HEK293T (cell line): Measurements from ENCODE around the gene CDK8.

ENCODE experiments used
- CTCF ChIA-PET: fragments of 350-600 bp; formaldehyde crosslinking; extraction: SDS; loops from one replicate; lab custom pipeline; 2021; ENCODE audit warnings: antibody characterized with exemption, inconsistent platforms; lab: Yijun Ruan, JAX
- POLR2A ChIA-PET: fragments of 350-600 bp; formaldehyde crosslinking; extraction: SDS; loops from one replicate; lab custom pipeline; 2020; ENCODE audit warnings: antibody characterized with exemption, inconsistent platforms; lab: Yijun Ruan, JAX
- DNase-seq: peaks from one replicate; pipeline ENCODE4 v3.0.0; 2012; ENCODE audit warnings: mixed read lengths; ENCODE audit errors: extremely low spot score
- ARNT ChIP-seq: fragments of 450-650 bp; IDR thresholded peaks from 2 replicates; pipeline ENCODE4 v1.6.1; 2017; ENCODE audit warnings: mild to moderate bottlenecking
- BHLHE40 ChIP-seq: fragments of 450-650 bp; IDR thresholded peaks from 2 replicates; pipeline ENCODE4 v1.6.1; 2016; ENCODE audit warnings: mild to moderate bottlenecking, moderate library complexity, borderline replicate concordance
- CTBP1 ChIP-seq: fragments of 450-650 bp; IDR thresholded peaks from 2 replicates; pipeline ENCODE4 v1.6.1; 2016; ENCODE audit warnings: borderline replicate concordance
- ELF4 ChIP-seq: fragments of 450-650 bp; IDR thresholded peaks from 2 replicates; pipeline ENCODE4 v1.6.1; 2017; ENCODE audit warnings: antibody characterized with exemption
- FOXA1 ChIP-seq: fragments of 450-650 bp; IDR thresholded peaks from 2 replicates; pipeline ENCODE4 v1.6.1; 2016; ENCODE audit warnings: mild to moderate bottlenecking
- FOXK2 ChIP-seq: fragments of 450-650 bp; IDR thresholded peaks from 2 replicates; pipeline ENCODE4 v1.6.1; 2016; ENCODE audit warnings: mild to moderate bottlenecking
- FOXM1 ChIP-seq: fragments of 450-650 bp; IDR thresholded peaks from 2 replicates; pipeline ENCODE4 v1.6.1; 2017; ENCODE audit warnings: mild to moderate bottlenecking, borderline replicate concordance
- HDGF ChIP-seq: fragments of 450-650 bp; IDR thresholded peaks from 2 replicates; pipeline ENCODE4 v1.6.1; 2017; ENCODE audit warnings: antibody characterized with exemption, borderline replicate concordance
- L3MBTL2 ChIP-seq: fragments of 450-650 bp; conservative IDR thresholded peaks from 2 replicates; pipeline ENCODE4 v1.6.1; 2016; ENCODE audit warnings: mild to moderate bottlenecking
- LEF1 ChIP-seq: fragments of 450-650 bp; IDR thresholded peaks from 2 replicates; pipeline ENCODE4 v1.6.1; 2017; ENCODE audit warnings: mild to moderate bottlenecking, borderline replicate concordance
- NFRKB ChIP-seq: fragments of 450-650 bp; IDR thresholded peaks from 2 replicates; pipeline ENCODE4 v1.6.1; 2016; ENCODE audit warnings: mild to moderate bottlenecking, moderate library complexity
- SP1 ChIP-seq: fragments of 450-650 bp; IDR thresholded peaks from 2 replicates; pipeline ENCODE4 v1.6.1; 2017
- SUZ12 ChIP-seq: fragments of 450-650 bp; IDR thresholded peaks from 2 replicates; pipeline ENCODE4 v1.6.1; 2016; ENCODE audit warnings: mild to moderate bottlenecking
- TARDBP ChIP-seq: fragments of 450-650 bp; IDR thresholded peaks from 2 replicates; pipeline ENCODE4 v1.6.1; 2016
- ZNF384 ChIP-seq: fragments of 450-650 bp; IDR thresholded peaks from 2 replicates; pipeline ENCODE4 v1.6.1; 2016
- TF ChIP-seq, protein P1 (sequence below): fragments of 450-650 bp; IDR thresholded peaks from 2 replicates; pipeline ENCODE4 v1.6.1; 2016

CDK8 gene

GRCh38 chr13:26348966-26349365 is 95.0 kb downstream of the CDK8 start:
- TF ChIP-seq, protein P1, sequence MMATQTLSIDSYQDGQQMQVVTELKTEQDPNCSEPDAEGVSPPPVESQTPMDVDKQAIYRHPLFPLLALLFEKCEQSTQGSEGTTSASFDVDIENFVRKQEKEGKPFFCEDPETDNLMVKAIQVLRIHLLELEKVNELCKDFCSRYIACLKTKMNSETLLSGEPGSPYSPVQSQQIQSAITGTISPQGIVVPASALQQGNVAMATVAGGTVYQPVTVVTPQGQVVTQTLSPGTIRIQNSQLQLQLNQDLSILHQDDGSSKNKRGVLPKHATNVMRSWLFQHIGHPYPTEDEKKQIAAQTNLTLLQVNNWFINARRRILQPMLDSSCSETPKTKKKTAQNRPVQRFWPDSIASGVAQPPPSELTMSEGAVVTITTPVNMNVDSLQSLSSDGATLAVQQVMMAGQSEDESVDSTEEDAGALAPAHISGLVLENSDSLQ: no peak
- no peak for TF ChIP-seq FOXK2
- TF ChIP-seq ELF4: no peak
- no peak for TF ChIP-seq FOXM1
- TF ChIP-seq FOXA1: no peak
- TF ChIP-seq SP1: no peak
- TF ChIP-seq SUZ12: no peak
- no peak for TF ChIP-seq ARNT
- TF ChIP-seq LEF1: no peak
- TF ChIP-seq HDGF: no peak
- TF ChIP-seq L3MBTL2: no peak
- TF ChIP-seq ZNF384: no peak
- no peak for TF ChIP-seq NFRKB
- TF ChIP-seq BHLHE40: no peak
- DNase-seq: no peak
- ChIA-PET POLR2A (no interaction called here), CTCF (no interaction called here)

- ChIA-PET POLR2A (no interaction called here), CTCF (interaction anchor here (0.6 kb wide), 1 partner anchor 9 kb away, joined by 5 read pairs; no protein-coding TSS in a partner anchor)
- no peak for DNase-seq
- no peak for TF ChIP-seq LEF1
- no peak for TF ChIP-seq FOXM1
Measured at GRCh38 chr13:26362261-26362660, 108.3 kb downstream of the CDK8 start.

DNA sequence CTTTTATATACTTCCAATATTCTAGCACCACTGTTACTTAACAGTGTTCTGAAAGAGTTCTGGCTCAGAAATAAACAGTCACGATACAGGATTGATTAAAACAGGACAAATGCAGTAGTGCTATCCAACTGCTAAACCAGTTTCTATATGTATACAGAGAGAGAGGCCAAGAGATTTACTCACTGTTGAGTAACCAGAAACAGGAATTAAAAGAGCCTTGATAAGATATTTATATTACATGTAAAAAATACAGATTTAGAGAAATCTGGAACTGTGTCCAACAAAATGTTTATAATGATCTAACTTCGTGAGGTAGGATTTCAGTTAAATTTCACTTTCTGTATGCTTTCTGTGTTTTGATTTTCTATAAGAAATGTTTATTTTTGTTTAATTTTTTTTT is 116.6 kb downstream of the CDK8 start:
- no peak for TF ChIP-seq HDGF
- no peak for TF ChIP-seq FOXA1
- no peak for TF ChIP-seq BHLHE40
- TF ChIP-seq LEF1: no peak
- ChIA-PET CTCF (no interaction called here), POLR2A (no interaction called here)
- DNase-seq: no peak

GRCh38 chr13:26372747-26373146 is 118.8 kb downstream of the CDK8 start:
- ChIA-PET POLR2A (no interaction called here), CTCF (no interaction called here)
- TF ChIP-seq ELF4 (no peak), ARNT (no peak)
- no peak for DNase-seq

DNA sequence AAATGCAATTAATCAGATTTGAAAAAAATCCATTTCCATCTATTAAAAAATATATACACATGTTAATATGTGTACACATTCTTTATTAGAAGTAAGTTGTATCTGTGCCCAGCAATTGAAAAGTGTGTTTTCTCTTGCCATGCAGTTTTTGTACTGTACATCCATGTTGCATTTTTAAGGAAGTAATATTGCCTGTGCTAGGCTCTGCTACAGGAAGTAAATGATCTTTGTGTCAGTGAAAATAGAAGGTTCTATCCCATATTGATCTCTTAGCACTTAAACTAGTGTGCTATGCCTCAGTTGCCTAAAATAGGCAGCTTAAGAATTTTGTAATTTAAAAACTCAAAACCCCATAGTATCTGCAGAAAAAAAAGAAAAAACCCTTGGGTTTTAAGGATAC is 122.5 kb downstream of the CDK8 start:
- no peak for DNase-seq
- POLR2A ChIA-PET: no interaction called here
- TF ChIP-seq CTBP1 (no peak), ZNF384 (no peak)
- CTCF ChIA-PET: interaction anchor here (0.5 kb wide), 1 partner anchor 592 kb away, joined by 4 read pairs; no protein-coding TSS in a partner anchor

- no peak for TF ChIP-seq BHLHE40
- no peak for TF ChIP-seq LEF1
- no peak for TF ChIP-seq ARNT
- TF ChIP-seq NFRKB: no peak
- TF ChIP-seq SUZ12: no peak
- no peak for TF ChIP-seq FOXM1
- peak; percentile 15 for DNase-seq
- CTCF ChIA-PET: no interaction called here
- POLR2A ChIA-PET: no interaction called here
Measured at GRCh38 chr13:26377038-26377437, 123.1 kb downstream of the CDK8 start.

DNA sequence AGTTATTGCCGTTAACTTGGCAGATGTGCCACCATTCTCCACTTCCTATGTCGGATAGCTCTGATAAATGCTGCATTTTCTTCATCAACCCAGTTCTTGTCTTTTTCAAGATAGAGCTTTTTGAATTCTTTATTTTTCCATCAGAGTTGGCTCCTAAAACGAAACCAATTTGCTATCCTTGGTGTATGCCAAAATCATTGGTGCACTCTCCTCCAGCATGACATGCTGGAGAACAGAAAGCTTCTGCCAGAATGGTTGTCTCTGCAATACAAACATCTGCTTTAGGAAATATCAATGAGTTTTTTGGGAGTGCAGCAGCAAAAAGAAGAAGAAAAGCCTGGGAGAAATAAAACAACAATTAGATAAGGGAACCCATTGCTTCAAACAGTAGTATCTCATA is 124.2 kb downstream of the CDK8 start:
- ChIA-PET POLR2A (no interaction called here), CTCF (no interaction called here)
- no peak for DNase-seq
- TF ChIP-seq TARDBP: no peak
- no peak for TF ChIP-seq CTBP1
- no peak for TF ChIP-seq L3MBTL2
- TF ChIP-seq, protein P1: no peak
- no peak for TF ChIP-seq HDGF
- no peak for TF ChIP-seq ZNF384
- no peak for TF ChIP-seq ARNT
- TF ChIP-seq ELF4: no peak
- TF ChIP-seq LEF1: no peak
- no peak for TF ChIP-seq FOXK2
- no peak for TF ChIP-seq BHLHE40
- TF ChIP-seq FOXM1: no peak
- no peak for TF ChIP-seq SP1
- no peak for TF ChIP-seq SUZ12
- TF ChIP-seq FOXA1: no peak
- TF ChIP-seq NFRKB: no peak

- TF ChIP-seq NFRKB (no peak), ELF4 (no peak), FOXM1 (no peak), LEF1 (no peak), FOXK2 (no peak)
- ChIA-PET CTCF (interaction anchor here (0.6 kb wide), 1 partner anchor 762 kb away, joined by 3 read pairs; no protein-coding TSS in a partner anchor), POLR2A (no interaction called here)
- no peak for DNase-seq
Measured at GRCh38 chr13:26379831-26380230, 125.9 kb downstream of the CDK8 start.
